Measurements from ENCODE around the gene NMU.

Gene NMU

GRCh38 chr4:55681430-55681829, 45.3 kb upstream of the NMU start:
- H3K4me1 ChIP-seq (ENCODE audit: control insufficient read depth, insufficient read depth, low read length), result no peaks in the 10 kb centered on the region
- H3K36me3 ChIP-seq (ENCODE audit: control insufficient read depth in 2 of 2, insufficient read depth in 1 of 2, low read length in 2 of 2), result no peaks in the 10 kb centered on the region
- no peak overlapping the region for H3K4me3 ChIP-seq (ENCODE audit: low read depth, low read length)
- ChIA-PET POLR2A (no interaction called here), CTCF (no interaction called here)
- no peak overlapping the region for H3K27ac ChIP-seq (ENCODE audit: extremely low read depth, low read depth, low read length)
- TF ChIP-seq PRDM4 (tag by site-specific recombination; IDR thresholded peaks at IDR 0.05), result no peak
- no peak for TF ChIP-seq KLF7 (tag by site-specific recombination; IDR thresholded peaks at IDR 0.05; ENCODE audit: borderline replicate concordance)
- no peak for TF ChIP-seq ZNF48 (tag by site-specific recombination; IDR thresholded peaks at IDR 0.05)
- TF ChIP-seq, protein P1, sequence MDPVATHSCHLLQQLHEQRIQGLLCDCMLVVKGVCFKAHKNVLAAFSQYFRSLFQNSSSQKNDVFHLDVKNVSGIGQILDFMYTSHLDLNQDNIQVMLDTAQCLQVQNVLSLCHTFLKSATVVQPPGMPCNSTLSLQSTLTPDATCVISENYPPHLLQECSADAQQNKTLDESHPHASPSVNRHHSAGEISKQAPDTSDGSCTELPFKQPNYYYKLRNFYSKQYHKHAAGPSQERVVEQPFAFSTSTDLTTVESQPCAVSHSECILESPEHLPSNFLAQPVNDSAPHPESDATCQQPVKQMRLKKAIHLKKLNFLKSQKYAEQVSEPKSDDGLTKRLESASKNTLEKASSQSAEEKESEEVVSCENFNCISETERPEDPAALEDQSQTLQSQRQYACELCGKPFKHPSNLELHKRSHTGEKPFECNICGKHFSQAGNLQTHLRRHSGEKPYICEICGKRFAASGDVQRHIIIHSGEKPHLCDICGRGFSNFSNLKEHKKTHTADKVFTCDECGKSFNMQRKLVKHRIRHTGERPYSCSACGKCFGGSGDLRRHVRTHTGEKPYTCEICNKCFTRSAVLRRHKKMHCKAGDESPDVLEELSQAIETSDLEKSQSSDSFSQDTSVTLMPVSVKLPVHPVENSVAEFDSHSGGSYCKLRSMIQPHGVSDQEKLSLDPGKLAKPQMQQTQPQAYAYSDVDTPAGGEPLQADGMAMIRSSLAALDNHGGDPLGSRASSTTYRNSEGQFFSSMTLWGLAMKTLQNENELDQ (tag by site-specific recombination; IDR thresholded peaks at IDR 0.05; ENCODE audit: low read depth), result no peak
- no peak for TF ChIP-seq ZNF629 (tag by site-specific recombination; IDR thresholded peaks at IDR 0.05)
- no peak for TF ChIP-seq ZNF121 (tag by site-specific recombination; IDR thresholded peaks at IDR 0.05)
- no peak for TF ChIP-seq KLF9 (tag by site-specific recombination; IDR thresholded peaks at IDR 0.05; ENCODE audit: low read depth)
- TF ChIP-seq, protein P2, sequence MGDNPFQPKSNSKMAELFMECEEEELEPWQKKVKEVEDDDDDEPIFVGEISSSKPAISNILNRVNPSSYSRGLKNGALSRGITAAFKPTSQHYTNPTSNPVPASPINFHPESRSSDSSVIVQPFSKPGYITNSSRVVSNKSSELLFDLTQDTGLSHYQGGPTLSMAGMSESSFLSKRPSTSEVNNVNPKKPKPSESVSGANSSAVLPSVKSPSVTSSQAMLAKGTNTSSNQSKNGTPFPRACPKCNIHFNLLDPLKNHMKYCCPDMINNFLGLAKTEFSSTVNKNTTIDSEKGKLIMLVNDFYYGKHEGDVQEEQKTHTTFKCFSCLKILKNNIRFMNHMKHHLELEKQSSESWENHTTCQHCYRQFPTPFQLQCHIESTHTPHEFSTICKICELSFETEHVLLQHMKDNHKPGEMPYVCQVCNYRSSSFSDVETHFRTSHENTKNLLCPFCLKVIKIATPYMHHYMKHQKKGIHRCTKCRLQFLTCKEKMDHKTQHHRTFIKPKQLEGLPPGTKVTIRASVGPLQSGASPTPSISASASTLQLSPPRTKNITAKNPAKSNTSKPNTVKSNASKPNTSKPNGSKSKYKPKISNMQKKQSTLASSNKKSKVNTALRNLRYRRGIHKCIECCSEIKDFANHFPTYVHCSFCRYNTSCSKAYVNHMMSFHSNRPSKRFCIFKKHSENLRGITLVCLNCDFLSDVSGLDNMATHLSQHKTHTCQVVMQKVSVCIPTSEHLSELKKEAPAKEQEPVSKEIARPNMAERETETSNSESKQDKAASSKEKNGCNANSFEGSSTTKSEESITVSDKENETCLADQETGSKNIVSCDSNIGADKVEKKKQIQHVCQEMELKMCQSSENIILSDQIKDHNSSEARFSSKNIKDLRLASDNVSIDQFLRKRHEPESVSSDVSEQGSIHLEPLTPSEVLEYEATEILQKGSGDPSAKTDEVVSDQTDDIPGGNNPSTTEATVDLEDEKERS (tag by site-specific recombination; IDR thresholded peaks at IDR 0.05), result no peak
- no peak for TF ChIP-seq ZNF37A (tag by site-specific recombination; IDR thresholded peaks at IDR 0.05)
- TF ChIP-seq SCRT2 (tag by site-specific recombination; IDR thresholded peaks at IDR 0.05), result no peak
- no peak for TF ChIP-seq TRIM28 (IDR thresholded peaks at IDR 0.05; ENCODE audit: borderline replicate concordance, low read length)
- TF ChIP-seq OVOL3 (tag by site-specific recombination; IDR thresholded peaks at IDR 0.05), result no peak
- no peaks in the 10 kb centered on the region for H3K9me3 ChIP-seq (ENCODE audit: control insufficient read depth, insufficient read depth, low read depth, low read length)

GRCh38 chr4:55675196-55675793, 39.2 kb upstream of the NMU start:
- CTCF ChIA-PET, result interaction anchor here (0.7 kb wide), 1 partner anchor 19 kb away, joined by 3 read pairs; no protein-coding TSS in a partner anchor
- H3K9me3 ChIP-seq (ENCODE audit: control insufficient read depth, insufficient read depth, low read depth, low read length), result no peaks in the 10 kb centered on the region
- H3K4me3 ChIP-seq (ENCODE audit: low read depth, low read length), result no peak overlapping the region
- H3K36me3 ChIP-seq (ENCODE audit: control insufficient read depth in 2 of 2, insufficient read depth in 1 of 2, low read length in 2 of 2), result no peaks in the 10 kb centered on the region
- POLR2A ChIA-PET, result no interaction called here
- TF ChIP-seq ZIC2 (tag by site-specific recombination; IDR thresholded peaks at IDR 0.05), result peak; percentile 37
- no peak for TF ChIP-seq ZNF311 (tag by site-specific recombination; IDR thresholded peaks at IDR 0.05; ENCODE audit: borderline replicate concordance)
- no peak for TF ChIP-seq ZNF529 (tag by site-specific recombination; IDR thresholded peaks at IDR 0.05; ENCODE audit: insufficient replicate concordance)
- no peaks in the 10 kb centered on the region for H3K4me1 ChIP-seq (ENCODE audit: control insufficient read depth, insufficient read depth, low read length)
- H3K27ac ChIP-seq (ENCODE audit: extremely low read depth, low read depth, low read length), result no peak overlapping the region
